Gastrocnemius medialis (tissue), 4 donors: Measurements from ENCODE around the gene B3GNT7.

Experiments used
- POLR2A ChIP-seq, 2 donors: fragments of 450-650 bp; IDR thresholded peaks; one replicate each; pipeline ENCODE4 v1.6.1; 2017; ENCODE audit warnings: antibody characterized with exemption in 2 of 2, mild to moderate bottlenecking in 2 of 2, moderate library complexity in 2 of 2
- TF ChIP-seq, protein P1 (sequence below), 5 experiments: fragments of 450-650 bp in 3 of 5; fragments of 200-600 bp in 2 of 5; sonication (generic) in 2 of 5; IDR thresholded peaks in 4 of 5; conservative IDR thresholded peaks in 1 of 5; 1 replicate in 4 of 5; 2 replicates in 1 of 5; pipeline ENCODE4 v1.5.1; 2016 to 2019; ENCODE audit warnings: antibody characterized with exemption in 5 of 5, mild to moderate bottlenecking in 3 of 5, moderate library complexity in 3 of 5

DNA sequence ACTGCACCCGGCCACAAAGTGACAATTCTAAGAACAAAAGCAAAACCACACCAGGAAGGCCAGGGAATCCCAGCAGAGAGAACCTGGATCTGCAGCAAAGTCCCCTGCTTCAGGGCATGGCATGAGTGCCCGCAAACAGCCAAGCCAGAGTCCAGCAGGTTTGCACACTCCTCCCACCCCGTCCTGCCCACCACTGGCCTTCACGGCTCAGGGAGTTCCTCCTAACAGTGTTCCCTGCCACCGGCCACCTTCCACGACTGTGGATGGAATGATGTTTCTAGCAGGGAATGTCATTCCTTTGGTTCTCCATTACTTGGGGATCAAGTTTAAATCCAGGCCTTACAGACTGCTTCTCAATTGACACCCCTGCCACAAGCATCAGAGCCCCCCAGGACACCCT is 42.0 kb upstream of the B3GNT7 start:
- TF ChIP-seq, protein P1, sequence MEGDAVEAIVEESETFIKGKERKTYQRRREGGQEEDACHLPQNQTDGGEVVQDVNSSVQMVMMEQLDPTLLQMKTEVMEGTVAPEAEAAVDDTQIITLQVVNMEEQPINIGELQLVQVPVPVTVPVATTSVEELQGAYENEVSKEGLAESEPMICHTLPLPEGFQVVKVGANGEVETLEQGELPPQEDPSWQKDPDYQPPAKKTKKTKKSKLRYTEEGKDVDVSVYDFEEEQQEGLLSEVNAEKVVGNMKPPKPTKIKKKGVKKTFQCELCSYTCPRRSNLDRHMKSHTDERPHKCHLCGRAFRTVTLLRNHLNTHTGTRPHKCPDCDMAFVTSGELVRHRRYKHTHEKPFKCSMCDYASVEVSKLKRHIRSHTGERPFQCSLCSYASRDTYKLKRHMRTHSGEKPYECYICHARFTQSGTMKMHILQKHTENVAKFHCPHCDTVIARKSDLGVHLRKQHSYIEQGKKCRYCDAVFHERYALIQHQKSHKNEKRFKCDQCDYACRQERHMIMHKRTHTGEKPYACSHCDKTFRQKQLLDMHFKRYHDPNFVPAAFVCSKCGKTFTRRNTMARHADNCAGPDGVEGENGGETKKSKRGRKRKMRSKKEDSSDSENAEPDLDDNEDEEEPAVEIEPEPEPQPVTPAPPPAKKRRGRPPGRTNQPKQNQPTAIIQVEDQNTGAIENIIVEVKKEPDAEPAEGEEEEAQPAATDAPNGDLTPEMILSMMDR (IDR thresholded peaks at IDR 0.05 in 4 of 5, conservative IDR thresholded peaks at IDR 0.05 in 1 of 5): no peak
- TF ChIP-seq POLR2A (IDR thresholded peaks at IDR 0.05): no peak
